A673 (cell line): ENCODE results near the gene SBF2. TPM values are rescaled to one million over a fixed set of nuclear protein-coding genes. Genes with fewer than 3 reads are reported as not detected.

ENCODE experiments used
- BruUV-seq: library from RNA; stranded (reverse); fragments of 400-500 nt; replicated peaks from 2 replicates; lab custom pipeline; 2021; lab: Mats Ljungman, UMichigan
- CTCF ChIA-PET: fragments of 300-600 bp; sonication (Branson Sonifier 250); formaldehyde crosslinking; loops from one replicate; lab custom pipeline; 2022; ENCODE audit warnings: antibody characterized with exemption; lab: Charles Lee
- POLR2A ChIA-PET: fragments of 300-600 bp; sonication (Branson Sonifier 250); formaldehyde crosslinking; loops from one replicate; lab custom pipeline; 2022; ENCODE audit warnings: antibody characterized with exemption; ENCODE audit not compliant: low non-redundant PET; lab: Charles Lee
- DNase-seq: peaks from one replicate; pipeline ENCODE4 v3.0.0-alpha.2; 2015; ENCODE audit warnings: low spot score
- H3K27ac ChIP-seq: fragments of 200-600 bp; sonication (generic); 2 replicates; pipeline ENCODE4 v1.5.1; 2016; ENCODE audit warnings: mixed run types, low read depth, mild to moderate bottlenecking, mixed read lengths, antibody characterized with exemption, low read length; ENCODE audit not compliant: poor library complexity, severe bottlenecking
- H3K27me3 ChIP-seq: fragments of 200-600 bp; sonication (generic); replicated peaks from 2 replicates; pipeline ENCODE4 v1.6.1; 2017; ENCODE audit warnings: mixed run types, low read depth, mild to moderate bottlenecking, mixed read lengths, antibody characterized with exemption, low read length; ENCODE audit not compliant: insufficient read depth, poor library complexity
- H3K36me3 ChIP-seq: fragments of 200-600 bp; sonication (generic); 2 replicates; pipeline ENCODE4 v1.6.1; 2016; ENCODE audit warnings: mixed run types, mild to moderate bottlenecking, mixed read lengths, antibody characterized with exemption, low read length; ENCODE audit not compliant: insufficient read depth, poor library complexity, severe bottlenecking
- H3K4me1 ChIP-seq: fragments of 200-600 bp; sonication (generic); 2 replicates; pipeline ENCODE4 v1.6.1; 2017; ENCODE audit warnings: mixed run types, mild to moderate bottlenecking, mixed read lengths, antibody characterized with exemption, low read length; ENCODE audit not compliant: insufficient read depth, poor library complexity, severe bottlenecking
- H3K4me3 ChIP-seq: fragments of 200-600 bp; sonication (generic); 2 replicates; pipeline ENCODE4 v1.5.1; 2016; ENCODE audit warnings: low read depth, mixed run types, mild to moderate bottlenecking, mixed read lengths, low read length; ENCODE audit not compliant: poor library complexity, severe bottlenecking
- H3K9me3 ChIP-seq: fragments of 200-600 bp; sonication (generic); 2 replicates; pipeline ENCODE4 v1.6.1; 2016; ENCODE audit warnings: mixed run types, low read depth, mild to moderate bottlenecking, mixed read lengths, antibody characterized with exemption, low read length; ENCODE audit not compliant: poor library complexity, severe bottlenecking
- EZH2 ChIP-seq: fragments of 200-600 bp; sonication (generic); IDR thresholded peaks from 2 replicates; pipeline ENCODE4 v1.6.1; 2017; ENCODE audit warnings: borderline replicate concordance, low read depth, mild to moderate bottlenecking, mixed read lengths, antibody characterized with exemption, low read length; ENCODE audit not compliant: poor library complexity, severe bottlenecking
- intact Hi-C: fragments of 100-400 bp; cut with micrococcal nuclease; formaldehyde crosslinking; loops from one replicate; pipeline ENCODE4 v1.10.0; 2022; ENCODE audit not compliant: unreplicated experiment
- total RNA-seq: library from RNA; stranded (reverse); gene quantifications from 2 replicates; pipeline ENCODE4 v1.2.3, GENCODE V29; 2021
- TF ChIP-seq, protein P1 (sequence below): fragments of 300-800, 200-600 bp; sonication (generic); conservative IDR thresholded peaks from 2 replicates; pipeline ENCODE4 v1.5.1; 2017; ENCODE audit warnings: low read depth, mild to moderate bottlenecking, antibody characterized with exemption, low read length, moderate library complexity, mixed read lengths

Gene SBF2
- total RNA-seq, 1 experiment from 2014 or later: 31.8 TPM

DNA sequence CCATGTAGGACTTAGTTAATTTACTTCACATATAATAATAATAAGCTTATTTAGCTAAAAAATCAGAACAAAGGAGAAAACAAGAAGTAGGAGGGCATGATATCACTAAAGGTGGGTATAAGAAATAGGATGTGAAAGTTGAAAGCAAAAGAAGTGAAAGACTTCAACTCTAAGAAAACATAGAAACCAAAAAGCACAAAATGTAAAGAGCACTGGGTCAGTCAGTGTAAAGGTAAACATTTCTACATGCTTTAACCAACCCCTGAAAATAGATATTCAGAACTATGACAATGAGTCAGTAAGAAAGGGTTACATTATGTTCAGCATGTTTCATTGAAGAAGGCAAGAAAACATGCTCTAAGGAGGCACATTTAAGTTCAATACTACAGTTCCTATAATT lies 331.3 kb downstream of the SBF2 start:
- CTCF ChIA-PET: no interaction called here
- no peak overlapping the region for H3K4me3 ChIP-seq
- no peaks in the 10 kb centered on the region for H3K4me1 ChIP-seq
- H3K27ac ChIP-seq: no peak overlapping the region
- intact Hi-C loops: no loop called here
- DNase-seq: no peak
- no peaks in the 10 kb centered on the region for H3K36me3 ChIP-seq
- TF ChIP-seq, protein P1, sequence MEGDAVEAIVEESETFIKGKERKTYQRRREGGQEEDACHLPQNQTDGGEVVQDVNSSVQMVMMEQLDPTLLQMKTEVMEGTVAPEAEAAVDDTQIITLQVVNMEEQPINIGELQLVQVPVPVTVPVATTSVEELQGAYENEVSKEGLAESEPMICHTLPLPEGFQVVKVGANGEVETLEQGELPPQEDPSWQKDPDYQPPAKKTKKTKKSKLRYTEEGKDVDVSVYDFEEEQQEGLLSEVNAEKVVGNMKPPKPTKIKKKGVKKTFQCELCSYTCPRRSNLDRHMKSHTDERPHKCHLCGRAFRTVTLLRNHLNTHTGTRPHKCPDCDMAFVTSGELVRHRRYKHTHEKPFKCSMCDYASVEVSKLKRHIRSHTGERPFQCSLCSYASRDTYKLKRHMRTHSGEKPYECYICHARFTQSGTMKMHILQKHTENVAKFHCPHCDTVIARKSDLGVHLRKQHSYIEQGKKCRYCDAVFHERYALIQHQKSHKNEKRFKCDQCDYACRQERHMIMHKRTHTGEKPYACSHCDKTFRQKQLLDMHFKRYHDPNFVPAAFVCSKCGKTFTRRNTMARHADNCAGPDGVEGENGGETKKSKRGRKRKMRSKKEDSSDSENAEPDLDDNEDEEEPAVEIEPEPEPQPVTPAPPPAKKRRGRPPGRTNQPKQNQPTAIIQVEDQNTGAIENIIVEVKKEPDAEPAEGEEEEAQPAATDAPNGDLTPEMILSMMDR: no peak
- no TSS peak for BruUV-seq
- POLR2A ChIA-PET: no interaction called here
- no peaks in the 10 kb centered on the region for H3K9me3 ChIP-seq
- H3K27me3 ChIP-seq: no peaks in the 10 kb centered on the region

DNA sequence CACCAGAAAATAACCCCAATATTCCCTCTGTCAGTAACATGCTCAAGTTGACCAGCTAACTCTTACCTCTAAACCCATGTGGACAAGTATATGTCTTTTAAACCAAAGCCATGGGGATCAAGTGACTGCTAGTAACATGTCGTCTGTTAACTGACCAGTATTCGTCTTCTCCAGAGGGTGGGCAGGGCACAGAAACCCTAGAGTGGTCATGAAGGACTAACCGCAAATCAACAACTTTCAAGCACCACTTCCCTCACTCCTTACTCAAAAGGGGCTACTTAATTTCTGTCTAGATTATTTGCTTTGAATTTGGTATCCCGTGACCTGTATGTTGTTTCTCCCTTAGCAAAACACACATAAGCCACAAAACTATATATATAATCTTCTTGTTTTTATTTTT lies 336.9 kb downstream of the SBF2 start:
- H3K27ac ChIP-seq: no peak overlapping the region
- POLR2A ChIA-PET: no interaction called here

DNA sequence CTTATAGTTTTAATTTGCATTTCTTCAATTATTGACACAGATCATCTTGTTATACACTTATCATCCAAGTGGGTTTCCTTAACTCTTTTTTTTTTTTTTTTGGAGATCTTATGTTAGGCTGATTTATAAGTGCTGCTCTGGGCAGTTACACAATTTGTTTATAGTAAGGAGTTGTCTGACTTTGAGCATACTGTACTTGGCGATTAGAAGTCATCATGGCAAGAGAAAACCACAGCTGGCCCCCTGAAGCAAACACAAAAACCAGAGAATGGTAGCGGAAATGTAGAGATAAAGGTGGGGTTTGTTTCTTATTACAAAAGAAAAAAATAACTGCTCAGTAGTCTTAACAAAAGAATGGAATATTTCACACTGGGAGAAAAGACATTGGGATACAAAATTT lies 337.5 kb downstream of the SBF2 start:
- Histone ChIP-seq H3K4me1 (no peaks in the 10 kb centered on the region), H3K9me3 (no peaks in the 10 kb centered on the region), H3K4me3 (no peak overlapping the region), H3K27ac (no peak overlapping the region), H3K27me3 (no peaks in the 10 kb centered on the region), H3K36me3 (no peaks in the 10 kb centered on the region)
- CTCF ChIA-PET: no interaction called here
- no peak for DNase-seq
- TF ChIP-seq, protein P1: no peak
- TF ChIP-seq EZH2: no peak
- BruUV-seq: no TSS peak
- intact Hi-C loops: no loop called here
- POLR2A ChIA-PET: no interaction called here

More for the DNA sequence above, 336.9 kb downstream of the SBF2 start:
- CTCF ChIA-PET: no interaction called here
- no peak for TF ChIP-seq EZH2
- TF ChIP-seq, protein P1: no peak
- intact Hi-C loops: no loop called here
- no peaks in the 10 kb centered on the region for H3K27me3 ChIP-seq
- H3K4me1 ChIP-seq: no peaks in the 10 kb centered on the region
- BruUV-seq: no TSS peak
- no peaks in the 10 kb centered on the region for H3K36me3 ChIP-seq
- no peak for DNase-seq
- H3K9me3 ChIP-seq: no peaks in the 10 kb centered on the region
- H3K4me3 ChIP-seq: no peak overlapping the region
